AG20443 (cell line): ENCODE results near the gene CD80.
A peak's percentile ranks its signal among the peaks of the same experiment; 100 is the strongest.
"Not testable (repeated sequence)": the region's sequence is repeated elsewhere in the genome, so short reads cannot be mapped to it uniquely, and the experiment has no call there.

Experiments
- DNase-seq: peaks from one replicate; pipeline ENCODE4 v3.0.0; 2012; ENCODE audit warnings: low spot score, mixed read lengths

The CD80 gene

DNA sequence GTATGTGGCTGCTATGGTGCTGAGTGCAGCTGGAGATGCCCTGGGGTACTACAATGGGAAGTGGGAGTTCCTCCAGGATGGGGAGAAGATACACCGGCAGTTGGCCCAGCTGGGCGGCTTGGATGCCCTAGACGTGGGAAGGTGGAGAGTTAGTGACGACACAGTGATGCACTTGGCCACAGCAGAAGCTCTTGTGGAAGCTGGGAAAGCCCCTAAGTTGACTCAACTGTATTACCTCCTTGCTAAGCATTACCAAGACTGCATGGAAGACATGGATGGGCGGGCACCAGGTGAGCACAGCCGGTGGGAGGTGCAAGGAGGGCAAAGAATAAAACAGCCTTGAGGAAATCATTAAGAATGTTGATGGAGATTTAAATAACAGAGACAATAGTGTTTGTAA, 22.8 kb upstream of the CD80 start:
- no peak for DNase-seq

DNA sequence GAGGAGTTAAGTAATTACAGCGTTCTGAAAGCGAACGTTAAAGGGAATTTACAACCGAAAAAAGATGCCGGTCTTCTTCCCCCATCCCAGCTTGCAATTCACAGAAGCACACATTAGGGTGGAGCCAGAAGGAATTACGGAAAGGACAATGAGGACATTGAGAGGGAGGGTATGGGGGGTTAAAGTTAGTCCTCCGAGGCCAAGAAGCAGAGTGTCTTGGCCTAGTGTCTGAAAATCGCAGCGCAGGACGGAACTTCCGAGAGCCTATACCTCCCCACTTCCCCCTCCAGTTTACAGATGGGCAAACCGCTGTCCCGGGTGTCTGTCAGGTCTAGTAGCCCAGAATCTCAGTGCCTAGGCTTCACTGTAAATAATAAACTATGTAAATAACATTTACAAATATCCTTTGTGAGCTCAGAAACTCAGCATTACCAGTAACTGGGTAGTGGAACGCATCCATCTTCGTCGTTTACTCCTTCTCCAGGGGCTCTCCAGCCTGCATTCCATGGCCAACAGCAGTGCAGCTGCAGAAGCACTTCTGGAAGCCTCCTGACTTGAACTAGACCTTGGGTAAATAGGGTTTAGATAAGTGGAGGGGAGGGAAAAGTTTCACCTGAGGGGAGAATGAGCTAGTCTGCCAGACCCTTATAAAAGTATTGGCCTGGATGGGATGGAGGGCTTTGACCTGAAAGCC, 20.8 kb upstream of the CD80 start:
- DNase-seq: peak; percentile 33

DNA sequence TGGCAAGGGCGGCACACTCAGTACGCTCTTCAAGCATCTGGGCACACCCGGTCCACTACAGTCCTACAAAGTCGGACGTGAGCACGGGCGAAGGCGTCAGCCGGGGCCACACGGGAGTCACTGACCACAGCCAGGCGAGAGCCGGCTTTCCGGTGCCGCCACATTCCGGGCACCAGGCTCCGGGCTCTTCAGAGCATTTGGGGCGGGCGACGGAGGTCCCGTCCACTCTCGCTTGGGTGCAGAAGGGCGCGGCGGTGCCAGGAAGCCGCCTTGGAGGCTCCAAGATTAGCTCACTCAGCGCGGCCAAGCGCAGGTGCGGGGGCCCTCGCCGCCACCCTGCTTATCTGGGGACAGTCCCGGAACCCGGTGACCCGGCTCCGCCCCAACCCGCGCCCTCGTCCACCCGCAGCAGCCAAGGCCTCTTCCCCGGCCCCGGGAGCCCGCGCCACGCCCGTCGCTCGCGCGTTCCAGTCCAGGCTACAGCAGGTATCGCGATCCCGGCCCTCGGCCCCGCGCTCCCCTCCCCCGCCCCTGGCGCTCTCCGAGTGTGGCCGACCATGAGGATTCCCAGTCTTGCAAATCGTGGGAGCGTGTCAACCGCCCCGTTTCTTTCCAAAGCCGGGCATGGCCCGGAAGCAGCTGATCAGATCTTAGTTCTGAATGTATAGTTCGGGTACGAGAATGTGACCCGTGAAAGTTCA, 20.1 kb upstream of the CD80 start, which contains the start of gene ADPRH:
TSS of gene ADPRH (plus strand) at position 127 of the 701 bp plus-strand sequence. CDS start 2,678 bp downstream, outside the sequence.
- DNase-seq: peak; percentile 93

DNA sequence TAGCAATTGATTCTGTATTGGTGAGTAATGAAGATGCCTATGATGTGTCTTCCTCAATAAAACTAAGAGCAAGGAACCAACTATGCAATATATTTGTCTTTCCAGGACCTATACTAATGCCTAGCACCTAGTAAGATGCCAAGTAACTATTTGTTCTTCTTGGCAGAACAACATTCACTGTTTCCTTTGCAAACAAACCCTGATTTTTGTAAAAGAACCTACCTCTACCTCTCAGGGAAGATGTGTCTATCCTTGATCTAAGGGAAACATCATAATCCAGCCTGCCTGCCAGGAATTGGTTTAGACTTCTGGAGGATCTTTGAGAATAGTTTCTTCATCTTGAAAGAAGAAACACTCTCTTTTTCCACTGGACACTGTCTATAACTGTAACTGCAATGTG, 16.1 kb upstream of the CD80 start:
- DNase-seq: no peak

DNA sequence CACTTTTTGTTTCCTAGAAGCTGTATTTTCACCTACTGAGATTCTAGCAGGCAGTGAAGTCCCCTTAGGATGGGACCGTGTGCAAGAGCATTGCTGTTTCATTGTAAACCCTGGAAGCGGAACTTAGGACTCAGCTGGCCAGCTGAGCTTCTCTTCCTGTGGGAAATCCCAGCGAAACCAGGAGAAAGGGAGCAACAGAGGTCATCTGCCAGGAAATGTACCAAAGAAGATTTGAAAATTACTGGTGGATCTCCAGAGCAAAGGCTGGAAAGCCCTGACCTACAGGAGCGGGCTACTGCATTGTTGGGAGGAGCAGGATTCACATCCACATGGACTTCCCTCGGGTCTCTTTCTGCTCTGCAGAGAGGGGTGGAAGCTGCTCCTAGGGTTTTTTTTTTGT, 12.3 kb upstream of the CD80 start:
- DNase-seq: no peak

DNA sequence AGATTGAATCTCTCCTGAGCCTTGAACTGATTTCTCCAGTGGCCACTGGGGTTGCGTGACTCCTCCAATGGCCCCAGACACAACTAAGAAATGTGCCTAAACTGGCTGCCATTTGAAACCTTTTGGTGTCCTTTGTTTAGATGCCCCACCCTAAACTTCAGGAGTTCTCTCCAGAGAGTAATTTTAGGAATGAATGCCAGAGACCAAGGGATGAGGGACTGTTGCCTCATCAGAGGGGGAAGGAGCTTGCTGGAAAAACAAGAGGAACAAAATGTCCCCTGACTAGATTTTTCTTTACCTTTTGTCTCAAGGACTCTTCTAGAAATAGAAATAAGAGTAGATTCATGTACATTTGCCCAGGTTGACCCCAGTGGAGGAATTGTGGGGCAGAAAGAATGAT, 11.8 kb upstream of the CD80 start:
- DNase-seq: no peak

DNA sequence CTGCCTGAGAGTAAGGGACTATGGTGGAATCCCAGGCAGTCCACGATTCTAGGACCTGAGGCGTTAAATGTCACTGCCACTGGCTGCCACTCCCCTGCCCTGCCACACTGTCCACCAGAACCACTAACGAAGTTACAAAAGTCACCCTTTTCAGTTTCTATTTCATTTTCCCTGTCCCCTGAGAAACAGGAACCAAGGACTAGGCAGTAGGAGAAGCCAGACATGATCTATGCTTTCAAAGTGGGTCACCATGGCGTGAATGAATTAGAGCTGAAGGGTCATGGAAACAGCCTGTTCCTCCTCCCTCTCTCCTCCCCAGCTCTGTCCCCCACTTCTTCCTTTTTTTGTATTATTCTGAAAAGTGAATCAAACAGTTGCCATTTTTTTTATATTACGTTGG, 10.8 kb upstream of the CD80 start:
- no peak for DNase-seq

DNA sequence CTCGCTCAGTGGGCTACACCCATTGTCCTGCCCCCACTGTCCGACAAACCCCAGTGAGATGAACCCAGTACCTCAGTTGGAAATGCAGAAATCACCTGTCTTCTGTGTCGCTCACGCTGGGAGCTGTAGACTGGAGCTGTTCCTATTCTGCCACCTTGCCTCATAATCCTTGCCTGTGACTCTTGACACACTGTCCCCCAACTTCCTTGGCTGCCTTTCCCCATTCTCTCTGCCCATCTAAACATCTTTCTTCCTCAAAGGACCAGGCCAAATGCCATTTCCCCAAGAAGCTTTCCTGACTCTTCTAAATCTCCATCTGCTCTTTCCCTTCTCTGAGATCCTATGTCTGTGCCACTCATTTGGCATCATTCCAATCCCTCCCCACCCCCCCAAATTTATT, 9.7 kb upstream of the CD80 start:
- DNase-seq: no peak

DNA sequence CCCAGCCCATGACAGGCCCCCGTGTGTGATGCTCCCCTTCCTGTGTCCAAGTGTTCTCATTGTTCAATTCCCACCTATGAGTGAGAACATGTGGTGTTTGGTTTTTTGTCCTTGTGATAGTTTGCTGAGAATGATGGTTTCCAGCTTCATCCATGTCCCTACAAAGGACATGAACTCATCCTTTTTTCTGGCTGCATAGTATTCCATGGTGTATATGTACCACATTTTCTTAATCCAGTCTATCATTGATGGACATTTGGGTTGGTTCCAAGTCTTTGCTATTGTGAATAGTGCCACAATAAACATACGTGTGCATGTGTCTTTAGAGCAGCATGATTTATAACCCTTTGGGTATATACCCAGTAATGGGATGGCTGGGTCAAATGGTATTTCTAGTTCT, 3.9 kb upstream of the CD80 start:
- DNase-seq: not testable (repeated sequence)

DNA sequence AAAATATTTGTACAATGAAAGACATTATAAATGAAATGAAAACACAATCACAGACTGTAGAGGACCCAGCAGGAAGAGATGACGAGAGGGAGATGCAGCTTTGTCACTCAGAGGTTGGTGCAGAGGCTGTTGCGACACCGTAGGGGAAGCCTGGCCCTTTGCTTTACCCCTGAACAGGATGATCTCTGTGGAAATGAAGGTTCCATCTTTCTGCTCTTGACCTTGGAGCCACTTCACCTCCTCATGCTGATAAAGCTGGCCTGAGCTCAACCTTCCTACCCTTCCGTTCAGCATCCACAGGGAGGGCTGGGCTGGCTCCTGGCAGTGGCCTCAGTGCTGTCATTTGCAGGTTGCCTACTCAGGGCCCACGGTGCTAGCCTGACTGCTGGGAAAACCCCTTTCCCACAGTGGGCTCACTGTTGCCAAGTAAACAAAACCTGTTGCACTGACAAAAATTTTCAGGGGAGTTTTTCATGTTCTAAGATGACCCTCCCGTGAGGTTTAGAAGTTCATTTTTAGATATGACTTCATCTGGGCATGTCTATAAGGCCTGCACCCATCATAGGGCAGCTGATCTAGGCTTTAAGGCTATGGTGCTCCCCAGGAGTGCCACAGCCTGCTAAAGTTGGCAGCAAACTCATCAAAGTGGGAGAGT, 3.0 kb upstream of the CD80 start:
- DNase-seq: no peak

DNA sequence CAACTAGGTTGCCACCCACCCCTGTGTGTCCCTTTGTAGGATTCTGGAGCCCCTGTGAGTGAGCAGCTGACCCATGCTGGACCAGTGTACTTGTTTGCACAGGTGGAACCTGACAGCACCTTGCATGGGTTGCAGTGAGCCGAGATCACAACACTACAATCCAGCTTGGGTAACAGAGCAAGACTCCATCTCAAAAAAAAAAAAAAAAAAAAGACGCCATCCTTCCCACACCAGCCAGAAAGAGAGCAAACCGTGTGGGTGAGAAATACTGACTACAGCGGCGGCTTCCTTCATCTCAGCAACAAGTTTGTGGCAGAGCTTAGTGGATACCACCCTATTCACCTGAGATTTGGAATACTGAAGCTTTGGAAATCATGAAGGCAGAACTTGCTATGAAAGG, 746 bp upstream of the CD80 start:
- no peak for DNase-seq

DNA sequence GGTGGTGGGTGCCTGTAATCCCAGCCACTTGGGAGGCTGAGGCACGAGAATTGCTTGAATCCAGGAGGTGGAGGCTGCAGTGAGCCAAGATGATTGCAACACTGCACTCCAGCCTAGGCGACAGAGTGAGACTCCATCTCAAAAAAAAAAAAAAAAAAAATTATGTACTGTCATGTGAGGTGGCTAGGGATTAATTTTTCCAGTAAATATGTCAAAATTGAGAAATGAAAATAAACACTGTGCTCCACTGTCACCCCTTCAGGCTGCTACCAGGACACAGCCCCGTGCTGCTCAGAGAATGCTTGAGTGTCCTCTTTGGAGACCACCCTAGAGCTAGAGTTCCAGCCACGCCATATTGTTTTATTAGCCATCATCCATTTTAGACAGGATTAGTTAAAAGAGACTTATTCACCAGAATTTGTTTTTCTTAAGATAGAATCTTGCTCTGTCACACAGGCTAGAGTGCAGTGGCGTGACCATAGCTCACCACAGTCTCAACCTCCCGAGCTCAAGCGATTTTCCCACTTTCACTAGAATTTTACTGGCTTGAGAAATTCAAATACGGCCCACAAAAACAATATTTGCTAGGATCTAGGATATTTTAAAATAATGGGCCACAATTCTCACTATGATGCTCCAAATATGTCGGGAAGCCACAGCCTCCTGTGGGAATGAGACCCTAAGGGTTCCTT, 642 bp downstream of the CD80 start:
- DNase-seq: no peak

DNA sequence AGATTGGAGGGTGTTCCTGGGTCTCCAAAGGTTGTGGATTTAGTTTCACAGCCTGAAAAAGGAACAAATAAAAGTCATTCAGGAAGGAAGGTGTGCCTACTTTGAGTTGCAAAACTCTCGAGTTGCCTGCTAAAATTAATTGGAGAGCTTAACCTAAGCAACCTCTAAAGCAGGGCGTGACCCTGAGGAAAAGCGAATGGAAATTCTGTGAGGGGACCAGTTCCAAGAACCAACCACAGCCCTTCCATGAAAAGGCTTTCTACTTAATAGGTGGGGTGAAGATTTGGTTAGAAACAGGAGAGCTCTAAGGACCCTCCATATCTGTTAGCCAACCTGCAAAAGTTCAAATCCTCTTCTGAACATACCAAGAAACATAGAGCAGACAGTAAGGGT, 1.5 kb downstream of the CD80 start:
- no peak for DNase-seq

DNA sequence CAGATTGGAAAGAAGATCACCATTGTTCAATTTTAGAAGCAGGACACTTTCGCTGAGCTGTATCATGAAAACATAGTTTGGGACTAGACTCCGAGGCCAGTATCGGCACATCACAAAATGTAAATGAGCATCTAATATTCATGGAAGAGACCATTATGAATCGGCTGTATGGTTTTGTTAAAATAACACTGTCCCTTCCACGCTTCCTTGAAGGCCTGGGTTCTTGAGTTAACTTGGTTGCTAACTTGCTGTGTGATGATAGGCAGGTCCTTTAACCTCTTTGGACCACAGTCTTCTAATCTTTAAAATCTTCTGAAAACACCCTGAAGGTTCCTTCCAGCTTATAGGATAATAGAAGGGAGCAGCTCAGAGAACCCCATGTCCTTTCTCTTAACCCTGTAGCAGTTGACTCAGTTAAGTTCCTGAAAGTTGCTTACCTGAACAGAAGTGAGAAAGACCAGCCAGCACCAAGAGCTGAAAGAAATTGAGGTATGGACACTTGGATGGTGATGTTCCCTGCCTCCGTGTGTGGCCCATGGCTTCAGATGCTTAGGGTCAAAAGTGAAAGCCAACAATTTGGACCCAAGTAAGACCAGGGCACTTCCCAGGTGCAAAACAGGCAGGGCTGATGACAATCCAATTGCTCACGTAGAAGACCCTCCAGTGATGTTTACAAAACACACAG, 2.1 kb downstream of the CD80 start:
- no peak for DNase-seq

DNA sequence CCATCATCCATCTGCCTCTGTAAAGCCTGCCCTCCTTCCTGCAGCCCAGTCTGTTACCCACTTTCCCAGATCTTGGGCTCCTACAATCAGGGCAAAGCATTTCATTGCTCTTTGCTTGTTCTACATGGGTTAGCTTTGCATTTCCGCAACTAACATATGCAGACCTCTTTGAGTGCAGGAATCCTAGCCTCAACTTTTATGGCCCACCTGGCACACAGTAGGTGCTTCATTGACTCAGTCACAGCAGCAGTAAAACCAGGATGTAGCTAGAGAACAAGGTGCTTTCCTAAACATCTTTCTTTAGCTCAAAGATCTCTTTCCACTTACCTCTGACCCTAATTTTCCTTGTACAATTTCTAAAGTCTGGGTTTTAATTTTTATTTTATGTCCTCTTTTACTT, 3.5 kb downstream of the CD80 start:
- DNase-seq: no peak

DNA sequence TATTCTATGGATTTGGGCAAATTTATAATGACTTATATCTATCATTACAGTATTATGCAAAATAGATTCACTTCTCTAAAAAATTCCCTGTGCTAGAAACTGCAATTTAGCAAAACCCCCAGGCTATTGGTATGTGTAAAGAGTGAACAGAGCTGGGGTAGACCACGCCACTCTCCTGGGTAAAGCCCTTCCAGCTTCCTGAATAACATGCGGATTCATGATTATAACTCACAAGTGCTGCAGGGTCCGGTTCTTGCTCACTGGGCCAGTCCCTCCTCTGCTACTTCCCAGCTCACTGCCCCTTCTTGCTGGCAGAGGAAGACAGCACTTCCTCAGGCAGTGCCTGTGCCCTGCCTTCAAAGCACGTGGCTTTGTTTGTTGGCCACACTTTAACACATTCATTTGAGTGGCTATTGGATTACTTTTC, 4.1 kb downstream of the CD80 start:
- no peak for DNase-seq

DNA sequence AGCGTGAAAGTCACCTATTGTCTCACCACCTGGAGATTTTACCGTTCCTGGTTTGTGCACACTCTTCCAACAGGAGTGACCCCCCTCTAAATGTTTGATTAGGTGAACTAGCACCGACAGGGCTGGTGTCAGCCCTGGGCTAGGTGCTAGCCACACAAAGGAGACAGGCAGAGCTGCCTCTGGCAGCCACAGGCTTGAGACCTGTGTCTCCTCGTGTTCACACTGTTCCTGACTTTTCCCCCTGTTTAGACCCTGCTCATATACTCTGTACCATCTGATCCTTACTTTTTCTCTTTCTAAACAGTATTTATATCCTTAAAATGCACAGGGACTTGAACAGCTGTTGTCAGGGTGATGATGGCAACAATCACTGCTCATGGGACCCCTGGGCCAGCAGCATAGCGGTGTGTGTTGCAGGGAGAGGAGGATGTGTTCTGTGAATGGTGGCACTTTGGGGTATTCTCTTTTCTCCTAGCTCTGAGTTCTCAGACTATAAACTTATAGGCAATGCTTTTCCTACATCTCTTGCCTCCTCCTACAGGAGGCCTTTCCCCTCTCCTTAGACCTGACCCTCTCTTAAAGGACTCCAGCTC, 5.5 kb downstream of the CD80 start:
- DNase-seq: no peak

DNA sequence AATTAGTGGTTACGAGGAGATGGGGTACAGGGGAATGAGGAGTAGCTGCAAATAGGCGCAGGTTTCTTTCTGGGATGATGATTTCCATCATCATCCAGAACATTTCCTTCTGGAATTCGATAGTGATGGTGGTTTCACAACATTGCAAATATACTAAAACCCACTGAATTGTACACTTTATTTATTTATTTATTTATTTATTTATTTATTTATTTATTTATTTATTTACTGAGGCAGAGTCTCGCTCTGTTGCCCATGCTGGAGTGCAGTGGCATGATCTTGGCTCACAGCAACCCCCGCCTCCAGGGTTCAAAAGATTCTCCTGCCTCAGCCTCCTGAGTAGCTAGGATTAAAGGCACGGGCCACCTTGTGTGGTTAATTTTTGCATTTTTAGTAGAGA, 6.5 kb downstream of the CD80 start:
- not testable (repeated sequence) for DNase-seq

DNA sequence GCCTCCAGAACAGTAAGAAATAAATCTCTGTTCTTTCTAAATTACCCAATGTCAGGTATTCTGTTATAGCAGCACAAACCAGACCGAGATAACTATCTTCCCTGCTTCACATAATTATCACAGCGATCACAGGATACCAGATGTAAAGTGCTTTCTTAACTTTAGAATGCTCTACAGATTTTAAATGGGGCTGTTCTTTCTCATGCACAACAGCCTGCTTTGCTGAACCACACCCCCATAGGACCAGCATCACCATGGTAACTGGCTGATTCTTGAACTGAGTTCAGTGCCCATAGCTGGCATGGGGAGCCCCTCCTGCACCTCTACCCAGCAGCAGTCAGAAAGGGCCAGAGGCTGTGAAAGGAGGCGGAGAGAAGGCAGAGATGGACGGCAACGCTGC, 7.8 kb downstream of the CD80 start:
- DNase-seq: no peak

DNA sequence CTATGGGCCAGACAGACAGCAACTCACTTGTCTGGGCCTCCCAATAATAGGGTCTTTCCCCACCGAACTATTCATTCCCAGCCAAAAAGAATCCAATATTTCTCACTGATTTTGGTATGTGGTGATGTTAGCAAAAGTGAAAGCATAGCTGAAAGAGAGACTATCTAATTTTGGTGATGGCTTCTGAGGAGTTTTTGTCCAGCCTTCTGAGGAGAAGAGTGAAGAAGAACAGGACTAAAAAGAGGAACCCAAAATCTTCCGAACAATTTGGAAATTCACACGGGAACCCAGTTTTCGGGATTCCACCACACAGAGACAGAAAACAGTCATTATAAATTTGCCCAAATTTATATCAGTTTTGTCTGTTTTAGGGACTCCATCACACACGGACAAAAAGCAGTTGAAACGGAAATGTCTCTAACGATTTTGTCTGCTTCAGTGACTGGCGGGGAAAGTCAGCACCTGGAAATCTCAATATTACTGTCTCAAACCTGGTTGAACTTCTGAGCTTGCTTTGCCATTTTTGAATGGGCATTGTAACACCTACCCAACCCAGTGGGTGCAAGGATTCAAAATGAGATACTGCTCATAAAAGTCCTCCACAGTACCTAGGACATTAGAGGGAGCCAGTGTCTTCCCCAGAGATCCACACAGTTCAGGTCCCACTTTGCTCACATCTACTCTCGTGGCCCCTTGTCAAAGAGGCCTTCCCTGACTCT, 9.1 kb downstream of the CD80 start:
- no peak for DNase-seq

DNA sequence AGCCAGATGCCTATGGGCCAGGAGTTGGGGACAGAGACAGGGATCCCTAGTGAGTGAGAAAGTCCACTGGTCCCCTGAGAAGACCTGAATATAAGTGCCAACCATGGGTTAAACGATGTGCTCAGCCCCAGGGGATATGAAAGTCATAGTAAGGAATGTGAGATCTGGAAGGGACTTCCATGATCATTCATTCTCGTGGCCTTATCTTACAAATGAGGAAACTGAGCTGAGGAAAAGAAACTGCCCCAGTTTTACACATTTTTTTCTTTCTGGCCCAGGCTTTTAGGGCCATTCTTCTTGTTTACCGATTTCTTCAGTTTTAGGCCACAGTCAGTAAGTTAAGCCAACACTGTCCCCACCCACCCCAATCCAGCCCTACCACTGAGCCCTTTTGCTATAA, 11.1 kb downstream of the CD80 start:
- no peak for DNase-seq
